Measurements from ENCODE around the gene THEM4. TPM values are rescaled to one million over a fixed set of nuclear protein-coding genes. Genes with fewer than 3 reads are reported as not detected.

The THEM4 gene
- total RNA-seq, 1 donor from 2014 or later, result 15.7 TPM

DNA sequence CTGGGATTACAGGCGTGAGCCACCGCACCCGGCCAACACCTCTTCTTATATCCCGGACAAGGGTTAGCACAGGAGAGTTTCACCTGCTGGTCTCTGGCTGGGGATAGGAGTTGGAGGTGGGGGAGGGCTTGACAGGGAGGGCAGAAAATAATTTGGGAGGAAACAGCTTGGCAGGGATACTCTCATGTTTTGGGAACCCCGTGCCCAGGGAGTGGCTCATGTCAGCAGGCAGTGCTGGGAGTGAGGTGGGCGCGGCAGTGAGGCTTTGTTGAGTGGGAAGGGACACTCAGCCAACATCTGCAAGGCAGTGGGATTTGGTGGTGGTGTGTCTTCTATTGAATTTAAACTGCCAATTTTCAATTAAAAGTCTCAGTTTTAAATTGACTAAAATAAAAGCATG, 54.7 kb downstream of the THEM4 start:
- peaks cover 2% of the 10 kb centered on the region for H3K9me3 Mint-ChIP-seq (ENCODE audit: unreplicated experiment)
- H3K27me3 Mint-ChIP-seq (ENCODE audit: low read depth, unreplicated experiment), result peaks cover 36% of the 10 kb centered on the region
- H3K9ac ChIP-seq (ENCODE audit: low read length), result no peak overlapping the region
- peaks cover 15% of the 10 kb centered on the region for H3K4me1 Mint-ChIP-seq (ENCODE audit: low read depth, unreplicated experiment)
- H4K20me1 ChIP-seq (ENCODE audit: insufficient read depth, low read length), result no peaks in the 10 kb centered on the region
- DNase-seq (ENCODE audit: low read depth) (no peak), FAIRE-seq (no peak)
- H3K36me3 ChIP-seq (ENCODE audit: insufficient read depth, low read length), result no peaks in the 10 kb centered on the region
- H3K4me1 ChIP-seq (ENCODE audit: insufficient read depth, low read length), result no peaks in the 10 kb centered on the region
- H3K36me3 Mint-ChIP-seq (ENCODE audit: low read depth, unreplicated experiment), result no peaks in the 10 kb centered on the region
- H3K4me2 ChIP-seq (ENCODE audit: low read length), result no peak overlapping the region
- TF ChIP-seq EZH2 (IDR thresholded peaks at IDR 0.05; ENCODE audit: insufficient read depth, low read length) (no peak), CTCF (IDR thresholded peaks at IDR 0.05; ENCODE audit: insufficient read depth, low read depth, low read length) (no peak)
- H3K4me3 Mint-ChIP-seq (ENCODE audit: unreplicated experiment), result no peak overlapping the region
- H3K9me3 ChIP-seq (ENCODE audit: insufficient read depth, low read depth, low read length), result no peaks in the 10 kb centered on the region
- peaks cover 20% of the 10 kb centered on the region for H3K27me3 ChIP-seq (ENCODE audit: insufficient read depth, low read length)
- H3K79me2 ChIP-seq (ENCODE audit: insufficient read depth, low read length), result no peaks in the 10 kb centered on the region
- H2AFZ ChIP-seq (ENCODE audit: low read depth, low read length), result no peak overlapping the region
- H3K27ac Mint-ChIP-seq (ENCODE audit: unreplicated experiment), result no peak overlapping the region
- H3K27ac ChIP-seq (ENCODE audit: low read depth, low read length), result no peak overlapping the region
- H3K4me3 ChIP-seq (ENCODE audit: insufficient read depth, low read depth, low read length), result no peak overlapping the region

- H3K4me2 ChIP-seq (ENCODE audit: low read length), result no peak within 1 kb of the TSS
- no peaks in the 10 kb centered on the region for H3K9me3 ChIP-seq (ENCODE audit: insufficient read depth, low read depth, low read length)
- no peaks in the 10 kb centered on the region for H3K36me3 ChIP-seq (ENCODE audit: insufficient read depth, low read length)
- no peaks in the 10 kb centered on the region for H3K79me2 ChIP-seq (ENCODE audit: insufficient read depth, low read length)
- no peak within 1 kb of the TSS for H3K4me3 ChIP-seq (ENCODE audit: insufficient read depth, low read depth, low read length)
- H2AFZ ChIP-seq (ENCODE audit: low read depth, low read length), result no peak within 1 kb of the TSS
- Mint-ChIP-seq H3K4me1 (ENCODE audit: low read depth, unreplicated experiment) (peaks cover 14% of the 10 kb centered on the region), H3K4me3 (ENCODE audit: unreplicated experiment) (no peak within 1 kb of the TSS), H3K9me3 (ENCODE audit: unreplicated experiment) (peaks cover 2% of the 10 kb centered on the region), H3K27me3 (ENCODE audit: low read depth, unreplicated experiment) (peaks cover 39% of the 10 kb centered on the region), H3K27ac (ENCODE audit: unreplicated experiment) (no peak within 1 kb of the TSS), H3K36me3 (ENCODE audit: low read depth, unreplicated experiment) (no peaks in the 10 kb centered on the region)
- H3K27ac ChIP-seq (ENCODE audit: low read depth, low read length), result no peak within 1 kb of the TSS
- H3K4me1 ChIP-seq (ENCODE audit: insufficient read depth, low read length), result no peaks in the 10 kb centered on the region
- TF ChIP-seq CTCF (IDR thresholded peaks at IDR 0.05; ENCODE audit: insufficient read depth, low read depth, low read length) (no peak), EZH2 (IDR thresholded peaks at IDR 0.05; ENCODE audit: insufficient read depth, low read length) (no peak)
- no peak for DNase-seq (ENCODE audit: low read depth)
- H3K9ac ChIP-seq (ENCODE audit: low read length), result no peak within 1 kb of the TSS
- no peak for FAIRE-seq
- no peaks in the 10 kb centered on the region for H4K20me1 ChIP-seq (ENCODE audit: insufficient read depth, low read length)
- H3K27me3 ChIP-seq (ENCODE audit: insufficient read depth, low read length), result peaks cover 25% of the 10 kb centered on the region
Measured at GRCh38 chr1:151853411-151853943, 55.8 kb downstream of the THEM4 start, which contains the start of gene THEM5. Gene THEM5, minus strand, starts transcription at chr1:151853712. Its CDS starts 147 bp downstream, at chr1:151853565.

DNA sequence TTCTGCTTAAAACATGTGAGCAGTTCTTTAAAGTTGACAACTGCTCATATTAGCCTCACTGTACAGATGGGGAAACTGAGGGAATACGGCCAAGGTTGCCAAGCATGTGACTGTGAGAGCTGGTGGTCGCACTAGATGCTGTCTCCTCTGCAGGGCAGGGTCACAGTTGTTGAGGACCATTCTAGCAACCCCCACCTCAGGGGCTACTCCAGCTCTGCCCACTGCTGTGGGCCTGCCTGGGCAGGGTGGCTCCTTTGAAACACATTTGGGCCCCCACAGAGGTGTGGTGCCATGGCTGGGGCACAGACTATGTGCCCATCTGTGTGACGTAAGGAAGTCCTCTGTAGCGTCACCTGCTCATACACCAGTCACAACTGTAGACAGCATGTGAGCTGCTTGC, 56.6 kb downstream of the THEM4 start:
- Histone ChIP-seq H3K9me3 (ENCODE audit: insufficient read depth, low read depth, low read length) (no peaks in the 10 kb centered on the region), H3K9ac (ENCODE audit: low read length) (no peak overlapping the region), H3K4me3 (ENCODE audit: insufficient read depth, low read depth, low read length) (no peak overlapping the region), H3K27me3 (ENCODE audit: insufficient read depth, low read length) (peaks cover 28% of the 10 kb centered on the region), H3K4me2 (ENCODE audit: low read length) (no peak overlapping the region), H3K36me3 (ENCODE audit: insufficient read depth, low read length) (no peaks in the 10 kb centered on the region), H4K20me1 (ENCODE audit: insufficient read depth, low read length) (no peaks in the 10 kb centered on the region), H3K79me2 (ENCODE audit: insufficient read depth, low read length) (no peaks in the 10 kb centered on the region), H3K27ac (ENCODE audit: low read depth, low read length) (no peak overlapping the region), H2AFZ (ENCODE audit: low read depth, low read length) (no peak overlapping the region), H3K4me1 (ENCODE audit: insufficient read depth, low read length) (no peaks in the 10 kb centered on the region)
- no peak overlapping the region for H3K27ac Mint-ChIP-seq (ENCODE audit: unreplicated experiment)
- H3K9me3 Mint-ChIP-seq (ENCODE audit: unreplicated experiment), result no peaks in the 10 kb centered on the region
- H3K27me3 Mint-ChIP-seq (ENCODE audit: low read depth, unreplicated experiment), result peaks cover 42% of the 10 kb centered on the region
- TF ChIP-seq CTCF (IDR thresholded peaks at IDR 0.05; ENCODE audit: insufficient read depth, low read depth, low read length), result no peak
- no peak for TF ChIP-seq EZH2 (IDR thresholded peaks at IDR 0.05; ENCODE audit: insufficient read depth, low read length)
- DNase-seq (ENCODE audit: low read depth) (no peak), FAIRE-seq (no peak)
- H3K36me3 Mint-ChIP-seq (ENCODE audit: low read depth, unreplicated experiment), result no peaks in the 10 kb centered on the region
- peaks cover 10% of the 10 kb centered on the region for H3K4me1 Mint-ChIP-seq (ENCODE audit: low read depth, unreplicated experiment)
- no peak overlapping the region for H3K4me3 Mint-ChIP-seq (ENCODE audit: unreplicated experiment)

Data from astrocyte (in vitro differentiated cells and primary cell).